NCI-H1048 (cell line): Measurements from ENCODE around the gene NDUFA7.
"Not testable (repeated sequence)": the region's sequence is repeated elsewhere in the genome, so short reads cannot be mapped to it uniquely, and the experiment has no call there.

ENCODE experiments used
- DNase-seq: peaks from one replicate; lab custom pipeline; 2025; lab: John Stamatoyannopoulos, UW

Gene NDUFA7

DNA sequence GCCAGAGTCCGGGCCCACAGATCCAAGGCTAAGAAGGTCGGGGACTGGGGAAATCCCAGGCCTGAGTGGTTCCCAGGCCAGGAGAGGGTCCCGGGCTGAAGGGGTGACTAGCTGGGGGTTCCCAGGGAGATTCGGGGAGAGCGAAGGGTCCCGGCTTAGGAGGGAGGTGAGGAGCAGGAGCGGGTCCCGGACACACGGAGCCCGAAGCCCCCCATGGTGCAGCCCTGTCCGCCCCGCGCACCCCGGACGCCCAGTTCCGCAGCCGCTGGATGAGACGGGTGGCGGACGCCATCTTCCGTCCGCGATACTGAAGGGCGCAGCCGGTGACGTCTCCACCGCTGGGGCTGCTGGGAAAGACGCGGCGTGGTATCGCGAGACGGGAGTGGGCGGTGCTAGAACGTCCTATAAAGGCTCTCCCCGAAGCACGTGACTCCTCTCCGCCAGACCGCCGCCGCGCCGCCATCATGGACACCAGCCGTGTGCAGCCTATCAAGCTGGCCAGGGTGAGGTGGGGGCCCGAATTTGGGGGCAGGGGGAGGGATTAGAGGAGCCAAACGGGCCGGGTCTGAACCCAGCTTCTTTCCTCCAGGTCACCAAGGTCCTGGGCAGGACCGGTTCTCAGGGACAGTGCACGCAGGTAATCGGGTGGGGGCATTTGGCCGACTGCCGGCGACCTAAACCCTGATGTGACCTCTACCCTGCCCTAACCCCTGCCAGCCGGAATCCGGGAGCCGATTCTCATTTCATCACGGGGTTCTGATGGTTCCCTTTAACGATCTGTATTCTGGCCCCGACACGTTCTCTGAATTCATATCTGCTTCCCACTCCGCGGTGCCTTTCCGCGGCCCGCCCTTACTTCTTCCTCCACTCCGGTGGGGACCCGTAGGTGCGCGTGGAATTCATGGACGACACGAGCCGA is at the start of gene NDUFA7, which contains the start of gene RPS28:
Gene NDUFA7, minus strand, starts transcription at position 309 of the 919 bp plus-strand sequence. Its CDS starts 17 bp downstream, at position 292.
Gene RPS28, plus strand, starts transcription at position 430 of the 919 bp plus-strand sequence. Its CDS starts 35 bp downstream, at position 465.
- DNase-seq: peak; percentile 90

GRCh38 chr19:8370176-8371010 is 49.2 kb upstream of the NDUFA7 start:
- no peak for DNase-seq

DNA sequence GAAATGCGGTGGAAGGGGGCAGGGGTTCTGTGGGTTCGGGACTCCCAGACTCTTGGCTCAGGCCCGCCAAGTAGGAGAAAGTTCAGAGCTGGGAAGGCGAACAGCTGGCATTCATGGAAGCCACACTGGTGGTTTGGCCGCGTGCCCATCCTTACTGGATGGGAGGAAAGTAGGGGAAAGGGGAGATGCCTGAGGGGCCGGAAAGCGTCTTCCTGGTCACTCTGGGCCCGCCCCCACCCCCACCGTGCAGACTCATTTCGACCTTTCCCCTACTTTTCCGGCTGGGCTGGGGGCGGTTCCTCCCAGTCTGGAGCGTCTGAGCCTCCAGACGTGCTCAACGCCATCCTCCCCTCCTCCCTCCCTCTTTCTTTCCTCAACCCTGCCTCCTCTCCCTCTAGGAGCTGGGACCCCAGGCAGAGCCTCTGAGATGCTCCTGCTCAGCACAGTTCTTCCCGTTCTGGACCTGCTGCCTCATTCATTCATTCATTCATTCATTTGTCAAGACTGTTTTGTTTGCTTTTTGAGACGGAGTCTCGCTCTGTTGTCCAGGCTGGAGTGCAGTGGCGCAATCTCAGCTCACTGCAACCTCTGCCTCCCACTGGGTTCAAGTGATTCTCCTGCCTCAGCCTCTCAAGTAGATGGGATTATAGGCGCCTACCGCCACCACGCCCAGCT is 46.3 kb upstream of the NDUFA7 start:
- no peak for DNase-seq

DNA sequence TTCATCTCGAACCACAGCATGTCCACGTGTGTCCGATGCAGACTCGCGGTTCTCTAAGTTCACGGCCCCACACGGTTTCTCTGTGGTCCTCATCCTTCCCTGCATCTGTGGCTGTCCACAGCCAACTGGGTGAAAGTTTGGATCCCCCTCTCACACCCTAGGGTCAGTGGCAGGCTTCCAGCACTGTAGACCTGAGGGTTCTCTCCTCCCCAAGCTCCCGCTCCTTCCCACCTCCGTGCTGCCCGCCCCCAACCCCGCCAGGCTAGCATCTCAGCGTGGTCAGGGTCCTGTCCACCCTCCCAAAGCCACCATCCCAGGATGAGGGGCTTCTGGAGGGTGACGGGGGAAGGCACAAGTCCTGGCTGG is 45.8 kb upstream of the NDUFA7 start:
- no peak for DNase-seq

GRCh38 chr19:8366121-8366581 is 45.0 kb upstream of the NDUFA7 start:
- no peak for DNase-seq

DNA sequence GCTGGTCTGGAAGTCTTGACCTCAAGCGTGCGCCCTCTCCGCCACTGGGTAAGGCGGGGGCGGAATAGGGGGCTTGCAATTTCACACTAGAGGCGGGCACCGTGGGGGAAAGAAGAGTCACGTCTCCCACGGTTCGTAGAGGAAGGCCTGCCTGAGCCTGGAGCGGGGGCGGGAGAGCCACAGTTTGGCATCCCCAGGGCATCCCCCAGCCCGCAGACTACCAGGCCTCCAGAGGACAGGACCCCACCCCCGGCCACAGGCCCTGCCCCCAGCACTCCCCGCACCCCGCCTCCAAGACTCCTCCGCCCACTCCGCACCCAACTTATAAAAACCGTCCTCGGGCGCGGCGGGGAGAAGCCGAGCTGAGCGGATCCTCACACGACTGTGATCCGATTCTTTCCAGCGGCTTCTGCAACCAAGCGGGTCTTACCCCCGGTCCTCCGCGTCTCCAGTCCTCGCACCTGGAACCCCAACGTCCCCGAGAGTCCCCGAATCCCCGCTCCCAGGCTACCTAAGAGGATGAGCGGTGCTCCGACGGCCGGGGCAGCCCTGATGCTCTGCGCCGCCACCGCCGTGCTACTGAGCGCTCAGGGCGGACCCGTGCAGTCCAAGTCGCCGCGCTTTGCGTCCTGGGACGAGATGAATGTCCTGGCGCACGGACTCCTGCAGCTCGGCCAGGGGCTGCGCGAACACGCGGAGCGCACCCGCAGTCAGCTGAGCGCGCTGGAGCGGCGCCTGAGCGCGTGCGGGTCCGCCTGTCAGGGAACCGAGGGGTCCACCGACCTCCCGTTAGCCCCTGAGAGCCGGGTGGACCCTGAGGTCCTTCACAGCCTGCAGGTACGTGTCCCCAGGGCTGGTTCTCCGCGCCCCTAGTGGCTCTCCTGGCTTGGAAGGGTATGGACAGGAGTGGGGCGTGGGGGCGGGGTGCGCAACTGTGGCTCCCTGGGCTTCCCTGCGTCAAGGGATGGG is 42.9 kb upstream of the NDUFA7 start, which contains the start of gene ANGPTL4:
Gene ANGPTL4, plus strand, starts transcription at position 353 of the 969 bp plus-strand sequence. Its CDS starts 167 bp downstream, at position 520.
- no peak for DNase-seq

GRCh38 chr19:8361921-8362793 is 41.0 kb upstream of the NDUFA7 start:
- DNase-seq: no peak

DNA sequence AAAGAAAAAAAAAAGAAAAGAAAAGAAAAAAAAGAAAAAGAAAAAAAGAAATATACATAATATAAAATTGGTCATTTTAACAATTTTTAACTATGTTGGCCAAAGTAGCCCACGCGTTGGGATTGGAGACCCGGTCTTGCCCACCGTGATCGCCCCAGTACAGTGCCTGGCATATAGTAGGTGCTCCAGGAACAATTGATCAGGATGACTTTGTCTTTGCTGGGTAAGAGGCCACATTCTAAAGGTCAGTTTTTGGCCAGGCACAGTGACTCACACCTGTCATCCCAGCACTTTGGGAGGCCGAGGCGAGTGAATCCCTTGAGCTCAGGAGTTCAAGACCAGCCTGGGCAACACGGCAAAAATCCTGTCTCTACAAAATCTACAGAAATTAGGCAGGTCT is 39.0 kb upstream of the NDUFA7 start:
- no peak for DNase-seq

DNA sequence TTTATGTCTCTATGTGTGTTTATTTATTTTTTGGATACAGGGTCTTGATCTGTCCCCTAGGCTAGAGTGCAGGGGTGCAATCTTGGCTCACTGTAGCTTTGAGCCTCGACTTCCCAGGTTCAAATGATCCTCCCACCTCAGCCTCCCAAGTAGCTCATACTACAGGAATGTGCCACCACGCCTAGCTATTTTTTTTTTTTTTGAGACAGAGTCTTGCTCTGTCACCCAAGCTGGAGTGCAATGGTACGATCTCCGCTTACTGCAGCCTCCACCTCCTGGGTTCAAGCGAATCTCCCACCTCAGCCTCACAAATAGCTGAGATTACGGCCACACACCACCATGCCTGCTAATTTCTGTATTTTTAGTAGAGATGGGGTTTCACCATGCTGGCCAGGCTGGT is 37.8 kb upstream of the NDUFA7 start:
- DNase-seq: no peak

GRCh38 chr19:8357007-8357521 is 35.9 kb upstream of the NDUFA7 start:
- DNase-seq: no peak

- no peak for DNase-seq
These were observed 34.6 kb upstream of the NDUFA7 start for GRCh38 chr19:8355631-8356402.

DNA sequence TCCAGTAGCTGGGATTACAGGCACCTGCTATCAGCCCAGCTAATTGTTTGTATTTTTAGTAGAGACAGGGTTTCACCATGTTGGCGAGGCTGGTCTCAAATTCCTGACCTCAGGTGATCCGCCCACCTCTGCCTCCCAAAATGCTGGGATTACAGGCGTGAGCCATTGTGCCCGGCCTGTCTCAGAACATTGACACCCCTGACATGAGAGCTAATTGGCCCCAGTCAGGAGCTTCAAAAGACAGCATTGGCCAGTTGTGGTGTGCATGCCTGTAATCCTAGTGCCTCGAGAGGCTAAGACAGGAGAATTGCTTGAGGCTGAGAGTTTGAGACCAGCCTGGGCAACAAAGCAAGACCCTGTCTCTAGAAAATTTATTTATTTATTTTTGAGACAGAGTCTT is 31.7 kb upstream of the NDUFA7 start:
- DNase-seq: not testable (repeated sequence)

DNA sequence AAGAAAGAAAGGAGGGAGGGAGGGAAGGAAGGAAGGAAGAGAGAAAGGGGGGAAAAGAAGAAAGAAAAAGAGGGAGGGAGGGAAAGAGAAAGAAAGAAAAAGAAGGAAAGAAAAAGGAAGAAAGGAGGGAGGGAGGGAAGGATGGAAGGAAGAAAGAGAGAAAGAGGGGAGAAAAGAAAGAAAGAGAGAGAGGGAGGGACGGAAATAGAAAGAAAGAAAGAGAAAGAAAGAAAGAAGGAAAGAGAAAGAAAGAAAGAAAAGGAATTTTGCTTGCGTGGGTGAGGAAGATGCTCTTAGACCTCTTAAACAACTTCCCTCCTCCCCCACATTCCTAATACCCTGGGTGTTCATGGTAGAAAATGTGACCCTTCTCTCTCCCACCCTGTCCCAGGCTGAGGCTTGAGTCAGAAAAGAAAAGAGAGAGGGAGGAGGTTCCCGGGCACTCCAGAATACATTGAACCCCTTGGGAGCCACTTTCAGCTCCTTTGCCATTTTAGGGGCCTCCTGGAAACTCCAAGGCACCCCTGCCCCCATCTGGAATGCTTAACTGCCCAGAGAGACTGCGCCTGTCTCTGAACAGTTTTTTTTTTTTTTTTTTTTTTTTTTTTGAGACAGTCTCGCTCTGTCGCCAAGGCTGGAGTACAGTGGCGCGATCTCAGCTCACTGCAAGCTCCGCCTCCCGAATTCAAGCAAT is 31.1 kb upstream of the NDUFA7 start:
- no peak for DNase-seq

GRCh38 chr19:8349629-8350372 is 28.6 kb upstream of the NDUFA7 start:
- DNase-seq: not testable (repeated sequence)

DNA sequence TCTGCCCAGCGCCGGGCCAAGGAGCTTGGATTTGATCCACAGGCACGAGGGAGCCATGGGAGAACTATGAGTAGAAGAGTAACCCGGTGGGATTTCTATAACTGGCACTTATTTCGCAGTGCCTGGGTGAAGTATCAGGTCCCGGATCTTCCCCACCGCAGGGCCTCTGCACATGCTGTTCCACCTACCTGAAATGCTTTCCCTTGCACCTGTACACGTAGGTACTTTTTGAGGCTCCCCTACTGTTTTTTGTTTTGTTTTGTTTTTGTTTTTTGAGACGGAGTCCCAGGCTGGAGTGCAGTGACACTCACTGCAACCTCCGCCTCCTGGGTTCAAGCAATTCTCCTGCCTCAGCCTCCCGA is 22.3 kb upstream of the NDUFA7 start:
- no peak for DNase-seq

DNA sequence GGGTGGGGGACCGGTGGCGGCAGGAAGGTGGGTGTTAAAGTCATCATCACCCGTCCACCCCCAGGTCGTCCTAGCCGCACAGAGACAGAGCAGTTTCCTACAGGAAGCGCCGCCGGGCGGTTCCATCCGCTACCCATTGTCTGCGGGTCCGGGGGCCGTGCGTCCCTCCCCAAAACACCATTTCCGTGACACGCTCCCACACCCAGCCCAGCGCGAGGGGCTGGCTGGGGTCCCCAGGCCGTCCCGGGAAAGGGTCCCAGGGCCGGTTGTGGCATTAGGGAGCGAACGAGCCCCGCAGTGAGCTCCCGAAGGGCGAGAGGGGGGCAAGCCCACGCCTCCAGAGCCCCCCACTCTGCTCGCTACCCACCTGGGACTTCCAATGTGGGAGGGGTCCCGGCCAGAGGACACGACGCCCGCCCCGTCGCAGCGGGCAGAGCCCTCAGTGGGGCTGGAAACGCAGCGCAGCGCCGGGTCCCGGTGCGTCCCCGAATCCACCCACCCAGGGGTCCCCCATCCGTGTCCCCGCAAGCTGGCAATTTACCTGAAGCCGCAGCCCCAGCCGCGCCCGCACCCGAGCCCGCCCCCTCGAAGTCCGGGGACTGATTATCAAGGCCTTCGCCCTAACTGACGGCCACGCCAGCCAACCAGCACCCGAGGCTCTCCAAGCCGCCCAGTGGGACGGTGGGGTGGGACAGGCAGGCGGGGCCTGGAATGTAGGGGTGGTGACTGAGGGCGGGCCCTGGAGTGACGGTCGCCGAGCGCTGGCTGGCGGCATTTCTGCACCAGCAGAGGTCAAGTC is 21.7 kb upstream of the NDUFA7 start, which contains the start of gene KANK3:
Gene KANK3, minus strand, starts transcription at position 579 of the 799 bp plus-strand sequence. CDS start 5,434 bp downstream, outside the sequence.
- peak; percentile 84 for DNase-seq
